Effector CD4-positive, alpha-beta T cell (primary cell): ENCODE measurements around the gene DAGLA.

ENCODE experiments used
- DNase-seq: peaks from one replicate; pipeline ENCODE4 v3.0.0-alpha.2; 2020

Gene DAGLA

GRCh38 chr11:61710019-61710418, 29.8 kb downstream of the DAGLA start:
- no peak for DNase-seq

DNA sequence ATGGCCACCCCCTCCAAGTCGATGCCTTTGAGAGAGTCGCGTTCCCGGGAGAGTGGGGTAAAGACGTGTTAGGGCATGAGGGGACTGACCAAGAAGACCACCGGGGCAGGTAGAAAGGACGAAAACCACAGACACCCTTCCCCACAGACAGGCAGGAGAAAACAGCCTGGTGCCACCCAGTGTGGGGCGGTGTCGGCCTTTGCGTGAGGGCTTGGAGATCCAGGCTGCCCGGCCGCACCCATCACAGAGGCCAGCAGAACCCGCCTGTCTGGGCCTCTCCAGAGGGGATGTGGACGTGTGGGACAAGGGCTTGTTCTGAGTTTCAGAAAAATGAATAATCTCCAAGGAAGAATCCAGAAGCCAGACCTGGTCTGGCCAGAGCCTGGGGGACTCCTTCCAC, 30.8 kb downstream of the DAGLA start:
- no peak for DNase-seq

- no peak for DNase-seq
Observed at GRCh38 chr11:61711498-61711897, 31.3 kb downstream of the DAGLA start.

DNA sequence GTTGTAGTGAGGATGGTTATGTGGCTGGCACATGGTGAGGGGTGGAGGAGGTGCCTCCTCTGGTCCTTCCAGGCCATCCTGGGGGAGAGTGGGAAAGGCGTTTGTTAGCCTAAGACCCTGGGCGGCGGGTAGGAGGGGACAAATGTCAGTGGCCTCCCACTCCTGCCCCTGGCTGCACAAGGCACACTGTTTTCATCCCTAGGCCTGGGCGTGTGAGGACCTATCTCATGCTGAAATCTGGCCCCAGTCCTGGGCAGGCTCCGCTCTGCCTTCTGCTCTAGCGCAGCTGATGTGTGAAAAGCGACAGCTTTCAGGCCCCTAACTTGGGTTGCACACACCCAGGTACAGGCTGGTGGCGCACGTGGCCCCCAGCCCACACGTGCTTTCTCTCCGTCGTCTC, 32.1 kb downstream of the DAGLA start:
- no peak for DNase-seq

GRCh38 chr11:61712846-61713245, 32.7 kb downstream of the DAGLA start:
- DNase-seq = no peak

- DNase-seq = no peak
Observed at GRCh38 chr11:61713464-61713863, 33.3 kb downstream of the DAGLA start.

DNA sequence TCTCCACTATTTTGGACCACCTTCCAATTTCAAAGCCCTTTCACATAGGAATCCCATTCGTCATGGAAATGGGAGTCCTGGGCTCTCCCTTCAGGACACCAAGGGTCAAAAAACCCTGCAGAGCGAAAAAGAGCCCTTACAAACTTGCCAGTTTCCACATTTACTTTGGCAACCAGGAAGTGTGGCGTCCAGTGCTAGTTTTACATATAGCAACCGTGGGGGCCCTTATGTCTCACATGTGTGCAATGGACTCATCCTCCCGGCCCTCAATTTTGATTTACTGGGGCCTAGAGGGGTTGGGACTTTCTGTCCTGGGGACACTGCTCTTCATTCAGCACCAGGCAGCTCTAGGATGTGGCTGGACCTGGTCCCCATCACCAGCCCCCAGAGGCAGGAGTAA, 33.7 kb downstream of the DAGLA start:
- DNase-seq = no peak

- DNase-seq = no peak
Observed at GRCh38 chr11:61714316-61714715, 34.1 kb downstream of the DAGLA start.

DNA sequence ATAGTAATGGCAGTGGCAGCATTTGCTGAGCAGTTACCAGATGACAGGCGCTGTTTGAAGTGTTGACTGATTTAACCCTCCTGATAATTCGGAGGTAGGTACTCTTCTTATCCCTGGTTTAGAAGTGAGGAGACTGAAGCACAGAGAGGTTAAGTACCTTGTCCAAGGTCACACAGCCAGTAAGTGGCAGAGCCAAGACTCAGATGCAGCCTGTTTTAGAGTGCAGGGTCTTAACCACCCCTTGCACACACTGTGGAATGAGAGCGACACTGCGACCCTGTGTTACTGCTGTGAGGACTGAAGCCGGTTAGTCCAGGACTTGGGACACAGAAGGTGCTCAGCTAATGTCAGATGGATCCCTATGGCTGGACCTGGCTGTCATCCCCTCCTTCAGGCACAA, 34.7 kb downstream of the DAGLA start:
- DNase-seq = no peak

DNA sequence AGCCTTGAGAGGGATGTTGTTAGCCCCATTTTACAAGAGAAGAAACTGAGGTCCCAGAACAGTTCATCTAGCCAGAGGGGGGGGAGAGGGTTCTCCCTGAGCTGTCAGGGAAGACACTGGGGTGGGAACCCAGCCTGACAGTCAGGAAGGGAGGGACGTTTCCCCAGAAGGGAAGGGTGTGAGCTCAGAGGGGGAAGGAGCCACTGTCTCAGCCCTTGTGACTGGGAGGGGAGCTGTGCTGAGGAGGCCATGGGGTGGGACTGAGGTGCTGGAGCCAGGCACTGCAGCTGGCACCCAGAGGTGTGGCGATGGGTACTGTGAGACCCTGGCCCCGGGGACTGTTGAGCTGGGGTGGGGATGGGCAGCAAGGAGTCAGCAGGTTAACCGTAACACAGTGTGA, 35.7 kb downstream of the DAGLA start:
- DNase-seq = no peak

GRCh38 chr11:61716478-61717285, 36.5 kb downstream of the DAGLA start:
- no peak for DNase-seq

DNA sequence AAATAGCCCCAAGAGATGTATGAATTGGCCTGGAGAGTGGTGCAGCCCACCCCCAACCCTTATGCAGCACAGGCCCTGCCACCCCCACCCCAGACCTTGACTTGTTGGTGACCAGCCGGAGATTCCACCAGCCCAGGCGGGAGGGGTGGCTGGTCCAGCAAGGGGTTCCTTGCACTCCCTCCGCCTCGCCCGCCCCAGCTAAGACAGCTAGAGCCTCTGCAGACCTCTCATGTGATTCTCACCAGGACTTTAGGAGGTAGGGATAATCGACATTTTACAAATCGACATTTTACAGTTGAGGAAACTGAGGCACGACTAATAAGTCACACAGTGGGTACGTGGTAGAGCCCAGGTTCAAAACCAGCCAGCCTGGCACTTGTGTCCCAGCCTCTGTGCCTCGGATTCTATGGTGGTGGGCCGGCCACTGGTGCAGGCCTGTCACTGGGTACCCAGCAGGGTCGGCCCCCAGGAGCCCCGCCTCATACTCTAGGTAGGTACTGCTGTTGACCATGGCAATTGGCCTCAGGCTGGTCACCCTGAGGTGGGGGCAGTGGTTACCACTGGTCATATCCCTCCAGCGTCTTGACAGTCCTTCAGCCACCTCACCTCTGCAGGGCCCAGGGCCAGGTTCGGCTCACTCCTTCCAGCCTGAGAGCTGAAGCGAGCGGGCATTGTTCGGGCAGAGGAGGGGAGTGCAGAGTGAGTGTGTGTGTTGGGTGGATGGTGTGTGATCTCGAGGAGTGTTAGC, 37.3 kb downstream of the DAGLA start:
- no peak for DNase-seq

GRCh38 chr11:61718046-61718531, 37.9 kb downstream of the DAGLA start:
- DNase-seq = no peak

GRCh38 chr11:61718621-61719302, 38.6 kb downstream of the DAGLA start:
- no peak for DNase-seq

- no peak for DNase-seq
Observed at GRCh38 chr11:61719978-61720377, 39.8 kb downstream of the DAGLA start.

DNA sequence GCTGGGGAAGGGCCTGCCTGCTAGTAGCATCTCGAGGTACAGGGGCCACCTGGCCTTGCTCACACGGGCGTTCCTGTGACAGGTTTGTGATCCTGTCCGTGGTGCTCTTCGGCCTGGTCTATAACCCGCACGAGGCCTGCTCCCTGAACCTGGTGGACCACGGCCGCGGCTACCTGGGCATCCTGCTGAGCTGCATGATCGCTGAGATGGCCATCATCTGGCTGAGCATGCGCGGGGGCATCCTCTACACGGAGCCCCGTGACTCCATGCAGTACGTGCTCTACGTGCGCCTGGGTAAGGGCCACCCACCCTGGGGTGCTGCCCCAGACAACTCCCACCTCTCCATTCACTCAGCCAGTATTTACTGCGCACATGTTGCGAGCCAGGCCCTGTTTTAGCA, 40.4 kb downstream of the DAGLA start:
- no peak for DNase-seq

- DNase-seq = no peak
Observed at GRCh38 chr11:61724437-61724836, 44.2 kb downstream of the DAGLA start.

- no peak for DNase-seq
Observed at GRCh38 chr11:61725781-61726231, 45.6 kb downstream of the DAGLA start.

- no peak for DNase-seq
Observed at GRCh38 chr11:61726775-61727174, 46.6 kb downstream of the DAGLA start.

DNA sequence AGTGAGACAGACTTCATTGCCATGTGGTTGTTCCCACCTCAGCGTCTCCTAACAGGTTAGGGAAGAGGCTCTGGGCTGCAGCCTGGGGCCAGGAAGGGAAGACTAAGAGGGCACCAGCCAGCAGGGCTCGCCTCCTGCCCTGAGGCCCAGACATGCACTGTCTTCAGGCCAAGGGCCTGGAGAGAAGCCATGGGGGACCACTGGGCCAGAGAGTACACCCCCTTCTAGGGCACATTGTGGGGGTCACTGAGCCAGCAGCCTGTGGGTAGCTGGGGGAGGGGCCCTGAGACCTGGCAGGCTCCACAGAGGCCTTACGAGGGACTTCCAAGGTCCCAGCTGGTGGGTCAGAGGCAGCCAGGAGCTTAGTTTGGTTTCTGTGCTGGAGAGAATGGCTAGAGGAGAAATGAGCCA, 47.2 kb downstream of the DAGLA start:
- no peak for DNase-seq

GRCh38 chr11:61728066-61728939, 48.1 kb downstream of the DAGLA start:
- no peak for DNase-seq

DNA sequence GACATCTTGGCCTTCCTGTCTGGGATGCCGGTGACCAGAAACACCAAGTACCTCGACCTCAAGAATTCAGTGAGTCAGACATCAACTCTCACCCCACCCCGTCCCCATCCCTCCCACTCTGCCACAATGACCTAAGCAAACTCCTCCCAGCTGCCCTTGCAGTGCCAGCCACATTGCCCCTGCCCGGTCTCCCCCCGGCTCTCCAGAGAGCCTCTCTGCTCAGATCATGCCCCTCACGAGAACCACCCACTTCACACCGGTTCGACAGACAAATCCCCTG, 48.7 kb downstream of the DAGLA start:
- no peak for DNase-seq
